ENCODE results near the gene CAPN5. TPM values are rescaled to one million over a fixed set of nuclear protein-coding genes. Genes with fewer than 3 reads are reported as not detected.

The CAPN5 gene
- total RNA-seq, 1 experiment from 2014 or later = 27.4 TPM

GRCh38 chr11:77173494-77173893 lies 106.7 kb downstream of the CAPN5 start (continued):
- no peak for TF ChIP-seq STAT6 (CRISPR knock-in tag; conservative IDR thresholded peaks at IDR 0.05; ENCODE audit: low read depth)

GRCh38 chr11:77174559-77174958 lies 107.8 kb downstream of the CAPN5 start:
- ChIA-PET CTCF (interaction anchor here (1.0 to 10.1 kb wide), 12 partner anchors 13 to 127 kb away, joined by 3 to 121 read pairs (median 4); partner anchors contain the start of gene MYO7A), POLR2A (interaction anchor here (0.9 to 1.4 kb wide), 2 partner anchors 27 to 45 kb away, joined by 3 read pairs; no protein-coding TSS in a partner anchor)
- ATAC-seq (no peak), DNase-seq (ENCODE audit: low spot score) (no peak)
- H3K9me3 Mint-ChIP-seq = peaks cover 4% of the 10 kb centered on the region
- no peak overlapping the region for H3K4me3 Mint-ChIP-seq
- H3K27me3 Mint-ChIP-seq (ENCODE audit: low read depth) = peaks cover 8% of the 10 kb centered on the region; the same call in 1 of the 2 replicates
- H3K36me3 Mint-ChIP-seq = no peaks in the 10 kb centered on the region; the same call in 1 of the 2 replicates
- H3K4me1 Mint-ChIP-seq = peaks cover 67% of the 10 kb centered on the region
- H3K27ac Mint-ChIP-seq = no peak overlapping the region; the same call in 1 of the 2 replicates
- TF ChIP-seq MAX (CRISPR knock-in tag; IDR thresholded peaks at IDR 0.05) (peak; percentile 62; the same call in 1 of the 2 replicates), AR (CRISPR knock-in tag; IDR thresholded peaks at IDR 0.05) (no peak)

- ATAC-seq (0 out of 2 replicates have a peak, but pooled peaks have one; percentile 1), DNase-seq (ENCODE audit: low spot score) (no peak)
- Mint-ChIP-seq H3K27ac (peak overlapping the region; percentile 88), H3K36me3 (no peaks in the 10 kb centered on the region; the same call in 1 of the 2 replicates), H3K4me3 (no peak overlapping the region), H3K4me1 (peaks cover 62% of the 10 kb centered on the region), H3K9me3 (peaks cover 4% of the 10 kb centered on the region), H3K27me3 (ENCODE audit: low read depth) (peaks cover 8% of the 10 kb centered on the region; the same call in 1 of the 2 replicates)
- ChIA-PET POLR2A (interaction anchor here (1.0 to 1.4 kb wide), 3 partner anchors 27 to 48 kb away, joined by 3 to 5 read pairs (median 3); no protein-coding TSS in a partner anchor), CTCF (interaction anchor here (0.7 to 10.1 kb wide), 26 partner anchors 12 to 453 kb away, joined by 3 to 121 read pairs (median 5); partner anchors contain the start of gene MYO7A)
- TF ChIP-seq MAX (CRISPR knock-in tag; IDR thresholded peaks at IDR 0.05) = 0 out of 2 replicates have a peak, but pooled peaks have one; percentile 36
- no peak for TF ChIP-seq CBFB (CRISPR knock-in tag; IDR thresholded peaks at IDR 0.05; ENCODE audit: low read depth)
Observed at GRCh38 chr11:77175021-77175842, 108.5 kb downstream of the CAPN5 start.

Other genes starting within 250 kb of the CAPN5 start
- gene ACER3, start 206.1 kb upstream of the CAPN5 start, total RNA-seq (2021) = 12.3 to 13.7 TPM (median 12.8 TPM) in 3 replicates
- gene B3GNT6, start 32.6 kb upstream of the CAPN5 start, total RNA-seq (2021) = 0.07 to 0.14 TPM in 2 of 3 replicates, not detected in the other
- gene OMP, start 35.9 kb downstream of the CAPN5 start, total RNA-seq (2021) = 1.4 TPM in 1 of 3 replicates, not detected in the others
- gene MYO7A, start 61.3 kb downstream of the CAPN5 start, total RNA-seq (2021) = 2.1 to 2.5 TPM (median 2.3 TPM) in 3 replicates
- gene GDPD4, start 234.7 kb downstream of the CAPN5 start, total RNA-seq (2021) = not detected in 3 replicates